Measurements from ENCODE around the gene WDR83.

The WDR83 gene

GRCh38 chr19:12720296-12720695 is 53.7 kb downstream of the WDR83 start:
- DNase-seq: no peak

GRCh38 chr19:12720851-12721655 is 54.4 kb downstream of the WDR83 start:
- DNase-seq: no peak

GRCh38 chr19:12721656-12722565 is 55.3 kb downstream of the WDR83 start:
- peak; percentile 47 for DNase-seq

GRCh38 chr19:12722566-12723380 is 56.2 kb downstream of the WDR83 start:
- peak; percentile 93 for DNase-seq

GRCh38 chr19:12723381-12723640 is 56.7 kb downstream of the WDR83 start:
- no peak for DNase-seq

GRCh38 chr19:12723641-12724426 is 57.2 kb downstream of the WDR83 start, which contains the start of gene TNPO2:
TSS of gene TNPO2 (minus strand) at chr19:12723932. CDS start at chr19:12720977, 2,955 bp downstream.
- DNase-seq: peak; percentile 56

Measured in activated gamma-delta T cell treated with Interleukin-2 at 50 U/mL for 16 hours (primary cell).